CD4-positive, alpha-beta T cell treated with Interleukin-12 subunit alpha and Interleukin-12 subunit beta, for 1 hour (primary cell): ENCODE results near the gene GCSAML.
"Not testable (repeated sequence)": the region's sequence is repeated elsewhere in the genome, so short reads cannot be mapped to it uniquely, and the experiment has no call there.

ENCODE experiments used
- DNase-seq: peaks from one replicate; pipeline ENCODE4 v3.0.0-alpha.2; 2020

Gene GCSAML

GRCh38 chr1:247548769-247549182 lies at the start of gene GCSAML:
TSS of gene GCSAML (plus strand) at chr1:247549134. CDS start at chr1:247549192, 58 bp downstream.
- no peak for DNase-seq

GRCh38 chr1:247500865-247501264 lies 48.1 kb upstream of the GCSAML start:
- no peak for DNase-seq

GRCh38 chr1:247506831-247507230 lies 42.1 kb upstream of the GCSAML start:
- no peak for DNase-seq

GRCh38 chr1:247517795-247518612 lies 30.9 kb upstream of the GCSAML start:
- no peak for DNase-seq

GRCh38 chr1:247518613-247518891 lies 30.4 kb upstream of the GCSAML start:
- no peak for DNase-seq

GRCh38 chr1:247521886-247522285 lies 27.0 kb upstream of the GCSAML start:
- DNase-seq, result not testable (repeated sequence)

- DNase-seq, result no peak
Measured at GRCh38 chr1:247528812-247529474, 20.0 kb upstream of the GCSAML start.

GRCh38 chr1:247529771-247530355 lies 19.1 kb upstream of the GCSAML start:
- no peak for DNase-seq

- no peak for DNase-seq
Measured at GRCh38 chr1:247530785-247531184, 18.1 kb upstream of the GCSAML start.

GRCh38 chr1:247531937-247532336 lies 17.0 kb upstream of the GCSAML start:
- no peak for DNase-seq

GRCh38 chr1:247535402-247535801 lies 13.5 kb upstream of the GCSAML start:
- DNase-seq, result no peak

- no peak for DNase-seq
Measured at GRCh38 chr1:247536340-247536739, 12.6 kb upstream of the GCSAML start, which contains the start of gene OR2C3. TSS of gene OR2C3 (minus strand) at chr1:247536440. CDS start at chr1:247532511, 3,929 bp downstream.

GRCh38 chr1:247538561-247538960 lies 10.4 kb upstream of the GCSAML start:
- DNase-seq, result no peak

GRCh38 chr1:247539215-247539614 lies 9.7 kb upstream of the GCSAML start:
- no peak for DNase-seq

GRCh38 chr1:247540581-247540980 lies 8.4 kb upstream of the GCSAML start:
- DNase-seq, result no peak

GRCh38 chr1:247542811-247543210 lies 6.1 kb upstream of the GCSAML start:
- no peak for DNase-seq

GRCh38 chr1:247548092-247548491 lies 842 bp upstream of the GCSAML start:
- DNase-seq, result no peak

GRCh38 chr1:247551721-247552120 lies 2.8 kb downstream of the GCSAML start:
- DNase-seq, result no peak

- DNase-seq, result no peak
Measured at GRCh38 chr1:247552231-247552630, 3.3 kb downstream of the GCSAML start.

GRCh38 chr1:247557926-247558674 lies 9.2 kb downstream of the GCSAML start:
- no peak for DNase-seq

GRCh38 chr1:247561711-247562110 lies 12.8 kb downstream of the GCSAML start:
- no peak for DNase-seq

GRCh38 chr1:247562198-247562597 lies 13.3 kb downstream of the GCSAML start:
- no peak for DNase-seq

GRCh38 chr1:247574236-247574635 lies 25.3 kb downstream of the GCSAML start:
- DNase-seq, result no peak
